ENCODE data around the gene BAIAP2L1.

BAIAP2L1 gene

GRCh38 chr7:98293265-98293664 lies 107.6 kb downstream of the BAIAP2L1 start:
- no peak for DNase-seq (ENCODE audit: low spot score)

DNA sequence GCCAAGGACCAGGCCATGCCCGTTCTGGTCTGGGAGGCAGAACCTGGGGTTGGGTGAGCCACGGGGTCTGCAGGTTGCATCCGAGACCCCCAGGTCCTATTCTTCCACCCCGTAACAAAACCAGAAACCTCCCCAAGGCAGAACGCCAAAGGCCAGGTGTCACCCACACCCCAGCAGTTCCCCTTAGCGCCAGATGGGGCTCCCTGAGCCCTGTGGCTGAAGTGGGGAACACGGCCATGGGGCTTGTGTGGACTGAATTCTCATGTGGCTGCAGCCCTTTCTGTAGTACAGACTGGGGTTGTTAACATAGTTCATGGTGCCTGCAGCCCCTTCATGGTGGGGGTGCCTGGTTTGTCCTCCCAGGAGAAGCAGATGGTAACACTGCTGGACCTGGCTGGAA lies 109.2 kb downstream of the BAIAP2L1 start:
- DNase-seq (ENCODE audit: low spot score) = no peak

GRCh38 chr7:98289333-98289875 lies 111.5 kb downstream of the BAIAP2L1 start:
- no peak for DNase-seq (ENCODE audit: low spot score)

GRCh38 chr7:98288064-98288823 lies 112.6 kb downstream of the BAIAP2L1 start:
- no peak for DNase-seq (ENCODE audit: low spot score)

DNA sequence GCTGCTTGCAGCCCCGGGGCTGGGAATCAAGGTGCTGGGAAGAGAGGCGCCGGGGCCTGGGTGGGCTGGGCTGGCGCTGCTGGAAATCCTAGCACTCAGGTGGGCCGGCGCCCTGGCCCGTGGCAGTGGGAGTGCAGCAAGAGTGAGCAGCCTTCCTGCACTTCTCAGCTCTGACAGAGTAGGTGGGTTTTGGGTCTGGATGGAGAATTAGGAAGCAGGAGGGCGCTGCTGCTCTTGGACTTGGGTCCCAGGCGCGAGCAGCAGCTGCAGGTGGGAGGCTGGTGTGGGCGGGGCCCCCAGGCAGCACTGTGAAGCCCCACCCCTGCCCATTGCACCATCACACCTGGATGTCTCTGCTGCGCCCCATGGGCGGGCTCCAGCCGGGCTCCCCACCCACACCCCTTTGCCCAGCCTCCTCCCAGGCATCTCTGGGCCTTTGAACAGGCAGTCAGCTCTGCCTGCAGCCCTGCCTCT lies 113.4 kb downstream of the BAIAP2L1 start:
- DNase-seq (ENCODE audit: low spot score) = no peak

DNA sequence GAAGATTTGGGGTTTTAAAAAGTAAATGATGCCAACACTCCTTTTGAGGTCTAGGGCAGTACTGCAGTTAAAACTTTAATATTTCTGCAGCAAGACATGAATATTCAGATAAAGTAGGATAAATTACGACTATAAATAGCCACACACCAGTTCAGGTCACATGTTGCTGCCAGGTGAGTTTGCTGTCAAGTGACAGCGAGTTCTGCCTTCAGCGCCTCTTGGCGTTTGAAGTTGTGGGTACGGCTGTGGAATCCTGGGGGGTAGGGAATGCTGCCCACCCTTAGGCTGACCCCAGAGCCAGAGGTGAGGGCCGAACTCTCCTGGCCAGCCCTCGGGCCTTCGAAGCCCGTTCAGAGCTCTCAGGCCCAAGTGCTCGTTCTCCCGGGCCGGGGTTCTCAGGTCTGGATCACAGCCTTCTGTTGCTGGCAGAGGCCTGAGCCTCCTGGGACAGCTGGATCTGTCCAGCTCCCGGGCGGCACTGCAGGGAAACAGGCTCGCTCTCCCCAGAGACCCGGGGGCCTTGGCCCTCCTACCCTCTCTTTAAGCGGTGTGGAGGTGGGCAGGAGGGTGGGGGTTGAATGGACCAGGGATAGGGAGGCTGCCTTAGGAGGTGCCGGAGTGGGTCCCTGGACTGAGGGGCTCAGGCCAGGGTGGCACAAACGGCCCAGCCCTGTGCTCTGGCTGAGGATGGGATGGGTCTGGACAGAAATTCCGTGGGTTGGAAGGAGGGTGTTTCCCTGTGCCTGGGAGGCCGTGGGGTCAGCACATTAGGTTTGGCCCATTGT lies 114.0 kb downstream of the BAIAP2L1 start:
- DNase-seq (ENCODE audit: low spot score) = no peak

DNA sequence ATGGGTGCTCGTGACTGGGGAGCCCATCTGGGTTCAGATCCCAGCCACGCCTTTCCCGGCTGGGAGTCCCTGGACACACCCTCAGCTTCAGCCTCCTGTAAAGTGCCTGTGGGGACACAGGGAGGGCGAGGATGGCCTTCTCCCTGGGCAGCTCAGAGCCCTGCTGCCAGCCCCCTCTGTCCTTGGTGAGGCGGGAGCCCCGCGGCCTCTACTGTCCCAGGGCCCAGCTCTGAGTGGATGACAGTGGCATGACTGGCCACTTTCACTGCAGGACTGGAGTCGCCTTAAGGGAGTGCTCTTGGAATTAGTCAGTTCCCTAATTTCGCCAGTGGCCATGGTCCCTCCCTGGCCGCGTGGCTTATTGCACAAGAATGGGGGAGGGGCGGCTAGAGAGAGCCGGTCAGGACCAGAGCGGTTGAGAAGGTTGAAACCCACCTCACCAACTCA lies 114.8 kb downstream of the BAIAP2L1 start:
- DNase-seq (ENCODE audit: low spot score) = peak; percentile 76

DNA sequence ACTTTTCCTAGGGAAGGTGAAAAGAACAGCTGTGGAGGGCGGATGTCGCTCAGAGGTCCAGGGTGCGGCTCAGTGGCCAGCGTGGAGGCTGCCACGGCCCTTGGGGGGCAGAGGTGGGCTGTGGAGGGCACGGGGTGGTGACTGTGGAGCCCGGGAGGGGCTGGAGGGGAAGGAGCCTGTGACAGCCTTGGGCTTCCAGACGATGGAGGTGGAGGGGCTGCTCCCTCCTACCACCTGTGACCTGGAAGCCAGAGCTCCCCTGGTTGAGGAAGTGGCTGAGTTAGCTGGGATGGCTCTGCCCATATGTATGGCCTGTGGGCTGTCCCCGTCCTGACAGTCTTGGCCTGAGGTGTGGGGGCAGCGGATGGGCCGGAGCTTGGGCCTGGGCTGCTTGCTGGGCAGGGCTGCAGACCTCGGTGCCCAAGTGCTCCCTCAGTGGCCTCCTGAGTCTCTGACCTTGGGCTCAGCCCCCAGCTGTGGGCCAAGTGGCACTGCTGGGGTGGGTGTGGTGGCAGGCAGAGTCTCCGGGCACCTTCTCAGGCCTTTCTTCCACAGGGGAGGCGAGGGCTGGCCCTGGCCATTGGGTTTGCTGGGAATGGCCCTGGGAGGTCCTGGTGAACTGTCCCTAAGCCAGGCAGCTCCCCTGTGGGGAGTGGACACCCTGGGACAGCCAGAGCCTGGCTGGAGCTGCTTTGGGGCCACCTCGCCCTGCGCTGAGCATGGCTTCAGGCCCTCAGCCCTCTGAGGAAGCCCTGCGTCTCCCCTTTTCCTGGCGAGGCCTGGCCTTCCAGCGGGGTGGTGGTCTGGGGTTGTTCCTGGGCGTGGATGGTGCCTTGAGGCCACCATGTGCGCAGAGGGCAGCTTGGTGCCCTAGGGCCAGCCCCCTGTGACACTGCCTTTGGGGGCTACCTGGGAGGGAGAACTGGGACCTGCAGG lies 115.5 kb downstream of the BAIAP2L1 start:
- no peak for DNase-seq (ENCODE audit: low spot score)

GRCh38 chr7:98284335-98285036 lies 116.4 kb downstream of the BAIAP2L1 start:
- DNase-seq (ENCODE audit: low spot score) = peak; percentile 89

- no peak for DNase-seq (ENCODE audit: low spot score)
Observed at GRCh38 chr7:98283887-98284222, 117.0 kb downstream of the BAIAP2L1 start.

GRCh38 chr7:98283127-98283886 lies 117.6 kb downstream of the BAIAP2L1 start:
- peak; percentile 57 for DNase-seq (ENCODE audit: low spot score)

DNA sequence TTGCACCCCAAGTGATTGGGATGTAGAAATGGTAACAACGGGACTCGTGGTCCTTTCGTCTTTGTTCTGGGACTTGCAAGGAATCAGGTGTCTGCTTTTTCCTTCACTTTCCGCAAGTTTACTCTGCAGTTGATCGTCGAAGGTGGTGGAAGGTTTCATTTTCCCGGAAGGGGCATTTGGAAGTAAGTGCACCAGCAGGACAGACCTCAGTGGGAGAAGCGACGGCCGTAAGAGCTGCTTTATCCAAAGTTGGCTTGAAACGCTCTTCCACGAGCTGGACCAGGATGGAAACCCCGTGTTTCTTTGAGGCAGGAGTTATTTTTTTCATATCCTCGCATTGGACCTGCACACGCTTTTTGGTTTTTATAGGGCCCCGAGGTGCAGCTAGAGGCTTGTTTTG lies 118.2 kb downstream of the BAIAP2L1 start:
- no peak for DNase-seq (ENCODE audit: low spot score)

DNA sequence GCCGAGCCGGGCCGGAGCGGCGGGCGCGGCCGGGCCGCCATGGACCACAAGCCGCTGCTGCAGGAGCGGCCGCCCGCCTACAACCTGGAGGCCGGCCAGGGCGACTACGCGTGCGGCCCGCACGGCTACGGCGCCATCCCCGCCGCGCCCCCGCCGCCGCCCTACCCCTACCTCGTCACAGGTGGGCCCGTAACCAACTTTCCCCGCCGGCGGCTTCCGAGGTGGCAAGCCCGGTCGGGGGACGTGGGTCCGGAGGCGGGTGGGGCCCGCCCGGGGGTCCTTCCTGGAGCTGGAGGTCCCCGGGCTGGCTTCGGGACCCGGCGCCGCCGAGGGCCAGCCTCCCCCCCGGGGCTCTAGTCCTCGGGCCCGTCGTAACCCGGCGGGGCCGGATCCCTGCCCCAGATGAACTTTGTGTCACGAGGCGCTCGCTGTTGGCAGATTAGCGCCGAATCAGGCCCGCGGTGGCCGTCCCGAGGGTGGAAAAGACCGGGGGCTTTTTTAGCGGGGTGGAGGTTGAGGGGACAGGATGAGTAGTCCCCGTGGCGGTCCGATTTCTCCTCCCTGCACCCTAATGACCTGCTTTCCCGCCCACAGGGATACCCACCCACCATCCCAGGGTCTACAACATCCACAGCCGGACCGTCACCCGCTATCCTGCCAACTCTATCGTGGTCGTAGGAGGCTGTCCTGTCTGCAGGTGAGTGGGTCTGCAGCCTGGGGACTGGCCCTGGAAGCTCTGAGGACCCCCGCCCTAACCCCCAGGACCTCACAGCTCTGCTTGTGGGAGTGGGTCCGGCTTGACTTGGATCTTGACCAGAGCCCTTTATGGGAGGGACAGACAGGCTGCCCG lies 118.9 kb downstream of the BAIAP2L1 start:
- DNase-seq (ENCODE audit: low spot score) = peak; percentile 48

DNA sequence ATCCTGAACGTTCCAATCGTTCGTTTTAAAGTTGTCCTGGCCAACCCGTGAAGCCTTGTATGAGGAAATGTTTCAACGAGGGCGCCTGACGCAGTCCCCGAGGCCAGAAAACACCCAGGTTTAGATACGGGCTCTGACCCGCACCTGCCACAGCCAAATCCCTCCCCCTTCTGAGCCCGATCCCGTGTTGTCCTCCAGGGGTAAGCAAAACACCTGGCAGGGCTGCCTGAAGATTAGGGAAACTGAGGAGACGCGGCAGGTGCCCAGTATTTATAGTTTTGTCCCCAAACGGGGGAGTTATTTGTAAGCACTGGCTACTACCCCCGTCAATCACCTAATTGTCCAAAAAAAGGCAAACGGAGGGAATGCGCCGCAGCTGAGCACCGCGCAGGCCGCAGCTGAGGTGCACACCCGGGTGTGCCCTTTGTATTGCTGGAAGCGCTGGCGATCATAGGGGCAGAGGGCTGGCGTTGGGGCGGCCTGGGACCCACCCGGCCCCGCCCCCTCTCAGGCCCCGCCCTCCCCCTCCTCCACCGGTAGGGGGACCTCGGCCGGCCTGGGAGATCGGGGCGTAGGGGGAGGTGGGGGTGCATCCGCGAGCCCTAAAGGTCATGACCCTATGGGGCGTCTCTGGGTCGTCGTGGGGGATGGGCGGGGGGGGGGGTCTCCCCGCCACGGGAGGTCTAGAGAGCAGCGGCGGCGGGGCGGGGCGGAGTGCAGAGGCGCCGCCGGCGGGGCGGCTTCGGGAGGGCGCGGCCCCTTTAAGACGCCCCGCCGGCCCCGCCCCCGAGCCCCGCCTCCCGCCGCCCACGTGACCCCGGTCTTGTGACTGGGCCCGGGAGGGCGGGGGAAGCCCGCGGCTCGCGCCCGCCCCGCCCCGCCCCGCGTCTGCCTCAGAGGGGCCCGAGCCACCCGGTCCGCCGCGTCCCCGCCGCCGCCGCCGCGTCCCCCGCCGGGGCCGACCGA lies 119.8 kb downstream of the BAIAP2L1 start, which contains the start of gene BRI3:
Gene BRI3 (plus strand): TSS at position 896 of the 966 bp plus-strand sequence. CDS start 110 bp downstream, outside the sequence.
- DNase-seq (ENCODE audit: low spot score) = peak; percentile 98

DNA sequence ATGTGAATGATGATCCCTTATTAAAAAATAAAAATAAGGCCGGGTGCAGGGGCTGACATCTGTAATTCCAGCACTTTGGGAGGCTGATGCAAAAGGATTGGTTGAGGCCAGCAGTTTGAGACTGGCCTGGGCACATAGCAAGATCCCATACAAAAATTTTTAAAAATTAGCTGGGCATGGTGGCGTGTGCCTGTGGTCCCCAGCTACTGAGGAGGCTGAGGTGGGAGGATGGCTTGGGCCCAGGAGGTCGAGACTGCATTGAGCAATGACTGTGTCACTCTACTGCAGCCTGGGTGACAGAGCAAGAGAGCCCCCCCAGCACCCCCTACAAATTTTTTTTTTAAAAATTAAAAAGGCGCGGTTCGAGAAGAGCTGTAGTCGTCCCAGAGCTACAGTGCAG lies 120.6 kb downstream of the BAIAP2L1 start:
- no peak for DNase-seq (ENCODE audit: low spot score)

GRCh38 chr7:98278936-98279335 lies 122.0 kb downstream of the BAIAP2L1 start:
- no peak for DNase-seq (ENCODE audit: low spot score)

- DNase-seq (ENCODE audit: low spot score) = no peak
Observed at GRCh38 chr7:98278408-98278807, 122.5 kb downstream of the BAIAP2L1 start.

- peak; percentile 69 for DNase-seq (ENCODE audit: low spot score)
Observed at GRCh38 chr7:98276241-98276761, 124.6 kb downstream of the BAIAP2L1 start.

All from GM03348 (cell line).